ENCODE results near the gene RPS17.

Gene RPS17

GRCh38 chr15:82540055-82540983 lies at the start of gene RPS17:
Gene RPS17, minus strand, starts transcription at chr15:82540457. Its CDS starts 29 bp downstream, at chr15:82540428.
- Histone ChIP-seq H3K36me3 (ENCODE audit: control insufficient read depth in 1 of 2, insufficient read depth in 2 of 2, low read length in 2 of 2) (peaks cover 30 to 32% of the 10 kb centered on the region in 2 donors), H3K4me3 (ENCODE audit: low read depth in 1 of 2, low read length in 2 of 2) (peak within 1 kb of the TSS; percentile 93 to 99), H3K27me3 (ENCODE audit: control insufficient read depth in 1 of 2, insufficient read depth in 2 of 2, low read length in 2 of 2) (peaks cover 2 to 4% of the 10 kb centered on the region in 2 donors), H3K9ac (ENCODE audit: low read depth in 1 of 2, low read length in 2 of 2) (peak within 1 kb of the TSS; percentile 95), H3K27ac (ENCODE audit: low read depth, low read length) (peak within 1 kb of the TSS; percentile 70), H3K9me3 (ENCODE audit: control insufficient read depth in 1 of 2, low read length in 2 of 2) (no peaks in the 10 kb centered on the region), H3K4me1 (ENCODE audit: control insufficient read depth in 1 of 2, insufficient read depth in 2 of 2, low read length in 2 of 2) (peaks cover 19 to 23% of the 10 kb centered on the region in 2 donors)

GRCh38 chr15:82587805-82588204 lies 47.5 kb upstream of the RPS17 start:
- H3K36me3 ChIP-seq (ENCODE audit: control insufficient read depth in 1 of 2, insufficient read depth in 2 of 2, low read length in 2 of 2) = no peaks in the 10 kb centered on the region
- H3K9me3 ChIP-seq (ENCODE audit: control insufficient read depth in 1 of 2, low read length in 2 of 2) = no peaks in the 10 kb centered on the region
- H3K27me3 ChIP-seq (ENCODE audit: control insufficient read depth in 1 of 2, insufficient read depth in 2 of 2, low read length in 2 of 2) = no peaks in the 10 kb centered on the region
- H3K4me1 ChIP-seq (ENCODE audit: control insufficient read depth in 1 of 2, insufficient read depth in 2 of 2, low read length in 2 of 2) = no peaks in the 10 kb centered on the region
- no peak overlapping the region for H3K27ac ChIP-seq (ENCODE audit: low read depth, low read length)
- H3K9ac ChIP-seq (ENCODE audit: low read depth in 1 of 2, low read length in 2 of 2) = no peak overlapping the region
- no peak overlapping the region for H3K4me3 ChIP-seq (ENCODE audit: low read depth in 1 of 2, low read length in 2 of 2)

GRCh38 chr15:82585072-82585471 lies 44.8 kb upstream of the RPS17 start:
- no peak overlapping the region for H3K9ac ChIP-seq (ENCODE audit: low read depth in 1 of 2, low read length in 2 of 2)
- no peaks in the 10 kb centered on the region for H3K9me3 ChIP-seq (ENCODE audit: control insufficient read depth in 1 of 2, low read length in 2 of 2)
- no peaks in the 10 kb centered on the region for H3K27me3 ChIP-seq (ENCODE audit: control insufficient read depth in 1 of 2, insufficient read depth in 2 of 2, low read length in 2 of 2)
- H3K27ac ChIP-seq (ENCODE audit: low read depth, low read length) = no peak overlapping the region
- no peak overlapping the region for H3K4me3 ChIP-seq (ENCODE audit: low read depth in 1 of 2, low read length in 2 of 2)
- no peaks in the 10 kb centered on the region for H3K4me1 ChIP-seq (ENCODE audit: control insufficient read depth in 1 of 2, insufficient read depth in 2 of 2, low read length in 2 of 2)
- H3K36me3 ChIP-seq (ENCODE audit: control insufficient read depth in 1 of 2, insufficient read depth in 2 of 2, low read length in 2 of 2) = no peaks in the 10 kb centered on the region

- Histone ChIP-seq H3K27ac (ENCODE audit: low read depth, low read length) (no peak overlapping the region), H3K27me3 (ENCODE audit: control insufficient read depth in 1 of 2, insufficient read depth in 2 of 2, low read length in 2 of 2) (no peaks in the 10 kb centered on the region), H3K4me3 (ENCODE audit: low read depth in 1 of 2, low read length in 2 of 2) (no peak overlapping the region)
Observed at GRCh38 chr15:82580713-82581112, 40.5 kb upstream of the RPS17 start.

GRCh38 chr15:82575335-82575734 lies 35.1 kb upstream of the RPS17 start:
- no peak overlapping the region for H3K4me3 ChIP-seq (ENCODE audit: low read depth in 1 of 2, low read length in 2 of 2)
- peaks cover 0 to 4% of the 10 kb centered on the region in 2 donors for H3K4me1 ChIP-seq (ENCODE audit: control insufficient read depth in 1 of 2, insufficient read depth in 2 of 2, low read length in 2 of 2)
- no peaks in the 10 kb centered on the region for H3K9me3 ChIP-seq (ENCODE audit: control insufficient read depth in 1 of 2, low read length in 2 of 2)
- H3K36me3 ChIP-seq (ENCODE audit: control insufficient read depth in 1 of 2, insufficient read depth in 2 of 2, low read length in 2 of 2) = no peaks in the 10 kb centered on the region
- H3K27ac ChIP-seq (ENCODE audit: low read depth, low read length) = no peak overlapping the region
- H3K9ac ChIP-seq (ENCODE audit: low read depth in 1 of 2, low read length in 2 of 2) = no peak overlapping the region
- H3K27me3 ChIP-seq (ENCODE audit: control insufficient read depth in 1 of 2, insufficient read depth in 2 of 2, low read length in 2 of 2) = peaks cover 6 to 21% of the 10 kb centered on the region in 2 donors

More at GRCh38 chr15:82580713-82581112, 40.5 kb upstream of the RPS17 start:
- Histone ChIP-seq H3K4me1 (ENCODE audit: control insufficient read depth in 1 of 2, insufficient read depth in 2 of 2, low read length in 2 of 2) (no peaks in the 10 kb centered on the region), H3K36me3 (ENCODE audit: control insufficient read depth in 1 of 2, insufficient read depth in 2 of 2, low read length in 2 of 2) (no peaks in the 10 kb centered on the region), H3K9me3 (ENCODE audit: control insufficient read depth in 1 of 2, low read length in 2 of 2) (no peaks in the 10 kb centered on the region), H3K9ac (ENCODE audit: low read depth in 1 of 2, low read length in 2 of 2) (no peak overlapping the region)

- Histone ChIP-seq H3K9me3 (ENCODE audit: control insufficient read depth in 1 of 2, low read length in 2 of 2) (no peaks in the 10 kb centered on the region), H3K4me3 (ENCODE audit: low read depth in 1 of 2, low read length in 2 of 2) (no peak overlapping the region), H3K9ac (ENCODE audit: low read depth in 1 of 2, low read length in 2 of 2) (no peak overlapping the region), H3K27ac (ENCODE audit: low read depth, low read length) (no peak overlapping the region), H3K36me3 (ENCODE audit: control insufficient read depth in 1 of 2, insufficient read depth in 2 of 2, low read length in 2 of 2) (no peaks in the 10 kb centered on the region), H3K27me3 (ENCODE audit: control insufficient read depth in 1 of 2, insufficient read depth in 2 of 2, low read length in 2 of 2) (peaks cover 6 to 21% of the 10 kb centered on the region in 2 donors), H3K4me1 (ENCODE audit: control insufficient read depth in 1 of 2, insufficient read depth in 2 of 2, low read length in 2 of 2) (peaks cover 0 to 4% of the 10 kb centered on the region in 2 donors)
Observed at GRCh38 chr15:82572986-82573385, 32.7 kb upstream of the RPS17 start.

GRCh38 chr15:82572311-82572710 lies 32.1 kb upstream of the RPS17 start:
- H3K4me3 ChIP-seq (ENCODE audit: low read depth in 1 of 2, low read length in 2 of 2) = peak overlapping the region in 1 of 2 donors; percentile 55
- no peaks in the 10 kb centered on the region for H3K9me3 ChIP-seq (ENCODE audit: control insufficient read depth in 1 of 2, low read length in 2 of 2)
- peaks cover 6 to 21% of the 10 kb centered on the region in 2 donors for H3K27me3 ChIP-seq (ENCODE audit: control insufficient read depth in 1 of 2, insufficient read depth in 2 of 2, low read length in 2 of 2)
- peaks cover 0 to 4% of the 10 kb centered on the region in 2 donors for H3K4me1 ChIP-seq (ENCODE audit: control insufficient read depth in 1 of 2, insufficient read depth in 2 of 2, low read length in 2 of 2)
- no peaks in the 10 kb centered on the region for H3K36me3 ChIP-seq (ENCODE audit: control insufficient read depth in 1 of 2, insufficient read depth in 2 of 2, low read length in 2 of 2)
- H3K9ac ChIP-seq (ENCODE audit: low read depth in 1 of 2, low read length in 2 of 2) = no peak overlapping the region
- no peak overlapping the region for H3K27ac ChIP-seq (ENCODE audit: low read depth, low read length)

- Histone ChIP-seq H3K9ac (ENCODE audit: low read depth in 1 of 2, low read length in 2 of 2) (peak overlapping the region in 1 of 2 donors; percentile 12), H3K27me3 (ENCODE audit: control insufficient read depth in 1 of 2, insufficient read depth in 2 of 2, low read length in 2 of 2) (peaks cover 6 to 21% of the 10 kb centered on the region in 2 donors), H3K9me3 (ENCODE audit: control insufficient read depth in 1 of 2, low read length in 2 of 2) (no peaks in the 10 kb centered on the region), H3K27ac (ENCODE audit: low read depth, low read length) (no peak overlapping the region), H3K4me3 (ENCODE audit: low read depth in 1 of 2, low read length in 2 of 2) (peak overlapping the region; percentile 50 to 55), H3K36me3 (ENCODE audit: control insufficient read depth in 1 of 2, insufficient read depth in 2 of 2, low read length in 2 of 2) (no peaks in the 10 kb centered on the region), H3K4me1 (ENCODE audit: control insufficient read depth in 1 of 2, insufficient read depth in 2 of 2, low read length in 2 of 2) (peaks cover 0 to 4% of the 10 kb centered on the region in 2 donors)
Observed at GRCh38 chr15:82571722-82572222, 31.5 kb upstream of the RPS17 start.

- H3K27me3 ChIP-seq (ENCODE audit: control insufficient read depth in 1 of 2, insufficient read depth in 2 of 2, low read length in 2 of 2) = peaks cover 6 to 21% of the 10 kb centered on the region in 2 donors
- H3K9me3 ChIP-seq (ENCODE audit: control insufficient read depth in 1 of 2, low read length in 2 of 2) = no peaks in the 10 kb centered on the region
- H3K4me3 ChIP-seq (ENCODE audit: low read depth in 1 of 2, low read length in 2 of 2) = no peak overlapping the region
- H3K36me3 ChIP-seq (ENCODE audit: control insufficient read depth in 1 of 2, insufficient read depth in 2 of 2, low read length in 2 of 2) = no peaks in the 10 kb centered on the region
- peaks cover 0 to 4% of the 10 kb centered on the region in 2 donors for H3K4me1 ChIP-seq (ENCODE audit: control insufficient read depth in 1 of 2, insufficient read depth in 2 of 2, low read length in 2 of 2)
- no peak overlapping the region for H3K27ac ChIP-seq (ENCODE audit: low read depth, low read length)
- H3K9ac ChIP-seq (ENCODE audit: low read depth in 1 of 2, low read length in 2 of 2) = peak overlapping the region in 1 of 2 donors; percentile 12
Observed at GRCh38 chr15:82570721-82571508, 30.7 kb upstream of the RPS17 start.

Data from duodenal mucosa (tissue), 2 donors.